Epithelial cell of proximal tubule (primary cell): ENCODE results near the gene EXOG. TPM values are rescaled to one million over a fixed set of nuclear protein-coding genes. Genes with fewer than 3 reads are reported as not detected.

ENCODE experiments used
- DNase-seq: peaks from one replicate; pipeline ENCODE4 v3.0.0-alpha.2; 2011; ENCODE audit warnings: low read depth
- H3K4me3 ChIP-seq: 2 replicates; pipeline ENCODE4 v1.5.1; 2011; ENCODE audit warnings: low read depth, mild to moderate bottlenecking, low read length
- CTCF ChIP-seq: conservative IDR thresholded peaks from 2 replicates; pipeline ENCODE4 v1.5.1; 2012; ENCODE audit warnings: low read depth, mild to moderate bottlenecking, low read length
- total RNA-seq: library from RNA; depleted of rRNA; stranded (reverse); fragments of >200 nt; gene quantifications from 2 replicates; pipeline ENCODE4 v1.2.3, GENCODE V29; 2015

Gene EXOG
- total RNA-seq, 1 donor from 2014 or later: 1.8 TPM

- H3K4me3 ChIP-seq: no peak overlapping the region
- no peak for DNase-seq
- no peak for TF ChIP-seq CTCF
These were observed 35.5 kb upstream of the EXOG start for GRCh38 chr3:38460377-38461270.

- DNase-seq: no peak
- no peak for TF ChIP-seq CTCF
- H3K4me3 ChIP-seq: no peak overlapping the region
These were observed 30.5 kb upstream of the EXOG start for GRCh38 chr3:38465588-38466154.

- DNase-seq: no peak
- TF ChIP-seq CTCF: no peak
- H3K4me3 ChIP-seq: no peak overlapping the region
These were observed 27.4 kb upstream of the EXOG start for GRCh38 chr3:38468765-38469164.

- TF ChIP-seq CTCF: no peak
- H3K4me3 ChIP-seq: no peak overlapping the region
- DNase-seq: no peak
These were observed 26.3 kb upstream of the EXOG start for GRCh38 chr3:38469852-38470251.

- TF ChIP-seq CTCF: no peak
- DNase-seq: peak; percentile 69
These were observed 24.8 kb upstream of the EXOG start for GRCh38 chr3:38471260-38471857.

GRCh38 chr3:38472342-38472741 is 23.8 kb upstream of the EXOG start:
- no peak overlapping the region for H3K4me3 ChIP-seq
- DNase-seq: no peak
- no peak for TF ChIP-seq CTCF

More at GRCh38 chr3:38471260-38471857, 24.8 kb upstream of the EXOG start:
- H3K4me3 ChIP-seq: no peak overlapping the region
